ENCODE measurements around the gene HDAC7.

Gene HDAC7

DNA sequence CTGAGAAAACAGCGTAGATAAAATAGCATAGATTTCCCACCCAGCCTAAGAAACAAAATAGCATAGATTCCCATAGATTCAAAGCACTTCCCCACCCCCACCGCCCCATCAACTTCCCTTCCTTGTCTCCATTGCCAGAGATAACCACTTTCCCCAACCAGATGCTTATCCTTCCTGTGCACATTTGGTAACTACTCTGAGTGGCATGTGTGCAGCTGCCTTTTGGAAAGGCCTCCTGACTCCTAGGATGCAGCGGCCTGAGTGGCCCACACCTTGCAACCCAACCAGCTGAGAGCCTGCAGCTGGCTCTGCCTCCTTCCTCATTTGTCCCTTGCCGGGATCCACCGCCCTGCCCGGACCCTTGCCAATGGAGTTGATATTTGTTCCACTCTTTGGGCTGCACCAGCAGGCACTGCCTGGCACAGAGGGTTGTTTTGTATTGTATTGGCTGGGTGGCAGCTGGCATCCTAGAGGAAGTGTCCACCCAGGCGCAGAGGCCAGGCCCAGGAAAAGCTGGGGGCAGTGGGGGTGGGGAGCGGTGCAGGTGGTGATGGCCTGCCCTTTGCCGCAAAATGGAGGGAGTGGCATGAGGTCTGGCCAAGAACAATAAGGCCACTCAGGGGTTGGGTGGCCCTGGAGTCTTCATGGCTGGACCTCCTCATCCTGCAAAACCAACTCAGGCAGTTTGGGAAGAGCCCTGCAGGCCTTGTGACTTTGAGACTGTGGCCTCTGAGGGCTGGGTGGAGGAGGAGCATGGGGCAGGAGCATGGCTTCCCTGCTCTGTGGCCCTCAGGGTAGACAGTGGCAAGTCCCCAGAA is 41.8 kb downstream of the HDAC7 start:
- no peaks in the 10 kb centered on the region for H3K27me3 ChIP-seq
- no peak for TF ChIP-seq Cebpa-rat (IDR thresholded peaks at IDR 0.05)
- H3K4me1 ChIP-seq: peaks cover 76% of the 10 kb centered on the region
- H3K36me3 ChIP-seq: peaks cover 22% of the 10 kb centered on the region
- no peak overlapping the region for H3K4me3 ChIP-seq
- peaks cover 72% of the 10 kb centered on the region for H4K20me1 ChIP-seq
- peak overlapping the region; percentile 78 for H3K27ac ChIP-seq
- peak overlapping the region; percentile 94 for H3K4me2 ChIP-seq
- H3K9ac ChIP-seq: no peak overlapping the region
- H3K9me3 ChIP-seq: no peaks in the 10 kb centered on the region

DNA sequence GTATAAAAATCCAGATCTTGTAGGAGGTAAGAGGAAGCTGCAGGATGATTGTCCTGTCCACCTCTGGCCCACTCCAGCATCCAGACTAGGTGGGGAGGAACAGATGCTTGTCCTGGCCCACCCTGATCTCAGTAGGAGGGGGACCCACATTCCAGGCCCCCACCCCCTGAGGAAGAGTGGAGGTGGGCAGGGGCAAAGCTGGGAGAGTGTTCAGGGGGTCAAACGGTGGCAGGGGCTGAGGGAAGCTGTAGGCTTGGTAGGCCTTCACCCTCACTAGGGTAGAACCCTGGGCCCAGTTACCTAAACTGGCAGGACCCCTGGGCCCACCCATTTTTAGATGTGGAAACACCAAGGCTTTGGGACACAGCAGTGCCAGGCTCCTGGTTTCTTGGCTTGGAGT is 42.6 kb downstream of the HDAC7 start:
- TF ChIP-seq Cebpa-rat (IDR thresholded peaks at IDR 0.05): no peak
- no peaks in the 10 kb centered on the region for H3K9me3 ChIP-seq
- H3K4me1 ChIP-seq: peaks cover 74% of the 10 kb centered on the region
- H3K9ac ChIP-seq: no peak overlapping the region
- H3K4me2 ChIP-seq: peak overlapping the region; percentile 94
- no peaks in the 10 kb centered on the region for H3K27me3 ChIP-seq
- H3K36me3 ChIP-seq: peaks cover 14% of the 10 kb centered on the region
- peaks cover 64% of the 10 kb centered on the region for H4K20me1 ChIP-seq
- peak overlapping the region; percentile 78 for H3K27ac ChIP-seq
- H3K4me3 ChIP-seq: no peak overlapping the region

DNA sequence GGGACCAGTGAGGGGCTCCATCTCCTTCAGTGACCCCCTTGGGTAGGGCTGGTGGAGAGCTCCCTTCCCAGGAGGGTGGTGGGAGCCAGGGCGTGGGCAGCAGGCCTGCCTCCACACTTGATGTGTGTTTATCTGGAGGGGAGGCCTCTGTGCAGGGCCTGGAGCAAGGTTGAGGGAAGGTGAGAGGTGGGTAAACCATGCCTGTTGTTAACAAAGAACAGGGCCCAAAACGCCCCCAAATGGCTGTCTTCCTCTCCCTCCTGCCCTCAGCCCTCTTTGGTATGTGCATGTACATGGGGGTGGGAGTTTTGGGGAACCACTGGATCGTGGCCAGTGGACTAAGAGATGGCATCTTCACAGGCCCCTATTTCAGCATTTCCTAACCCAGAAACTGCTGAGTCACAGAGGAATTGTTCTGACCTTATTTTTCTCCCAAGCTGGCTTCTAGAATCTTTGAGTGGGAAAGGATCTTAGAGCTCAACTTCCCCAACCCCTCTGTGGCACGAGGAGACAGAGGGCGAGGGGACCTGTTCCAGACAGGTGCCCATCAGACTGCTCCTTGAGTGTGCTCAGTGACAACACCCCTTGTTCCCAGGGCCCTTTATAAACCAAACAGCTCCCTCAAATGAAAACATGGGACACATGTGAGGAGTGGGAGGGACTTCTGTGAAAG is 43.1 kb downstream of the HDAC7 start:
- Histone ChIP-seq H3K4me2 (peak overlapping the region; percentile 94), H3K4me1 (peaks cover 68% of the 10 kb centered on the region), H3K9ac (peak overlapping the region; percentile 31; the same call in 1 of the 2 replicates), H3K4me3 (no peak overlapping the region), H3K36me3 (peaks cover 8% of the 10 kb centered on the region), H3K27me3 (no peaks in the 10 kb centered on the region), H4K20me1 (peaks cover 58% of the 10 kb centered on the region), H3K27ac (peak overlapping the region; percentile 78), H3K9me3 (no peaks in the 10 kb centered on the region)
- TF ChIP-seq Cebpa-rat (IDR thresholded peaks at IDR 0.05): no peak

DNA sequence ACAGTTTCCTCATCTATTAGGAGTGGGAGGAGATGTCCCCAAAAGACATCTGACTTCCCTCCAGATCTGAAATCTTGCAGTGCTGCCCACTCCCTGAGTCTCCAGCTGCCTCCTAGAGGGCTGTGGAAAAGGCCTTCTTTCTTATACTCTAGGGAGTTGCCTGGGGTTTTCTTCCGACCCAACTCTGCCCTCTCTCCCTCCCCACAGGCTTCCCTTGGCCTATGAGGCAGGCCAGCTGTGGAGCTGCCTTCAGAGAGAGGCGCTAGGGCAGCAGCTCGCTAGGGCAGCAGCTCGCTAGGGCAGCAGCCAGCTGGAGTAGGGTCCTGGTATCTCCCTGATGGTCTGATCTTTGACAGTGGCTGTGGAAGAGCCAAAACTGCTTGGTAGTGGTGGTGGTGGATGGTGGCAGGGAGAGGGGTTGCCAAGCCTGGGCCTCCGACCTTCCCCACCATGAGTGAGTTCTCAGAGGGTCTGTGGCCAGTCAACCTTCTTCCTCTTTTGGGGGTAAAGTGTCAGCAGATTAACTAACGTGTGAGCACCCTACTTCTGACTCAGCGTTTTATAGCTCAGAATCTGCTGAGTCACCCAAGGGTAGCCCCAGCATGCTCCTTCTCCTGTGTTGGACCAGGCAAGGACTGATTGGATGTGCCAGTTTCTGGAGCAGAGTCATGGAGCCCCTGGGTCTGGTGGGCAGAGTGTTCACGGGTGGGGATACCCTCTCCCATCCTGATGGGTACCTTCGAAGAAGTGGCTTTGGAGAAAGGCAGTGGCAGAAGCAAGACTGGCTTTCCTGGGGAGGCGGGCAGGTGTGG is 44.4 kb downstream of the HDAC7 start:
- Histone ChIP-seq H3K4me1 (peaks cover 68% of the 10 kb centered on the region), H3K9me3 (no peaks in the 10 kb centered on the region), H3K36me3 (no peaks in the 10 kb centered on the region; the same call in 1 of the 2 replicates), H3K9ac (peak overlapping the region; percentile 21; the same call in 1 of the 2 replicates), H3K4me2 (peak overlapping the region; percentile 94), H3K27me3 (no peaks in the 10 kb centered on the region), H3K27ac (peak overlapping the region; percentile 78), H3K4me3 (peak overlapping the region; percentile 39; the same call in 1 of the 2 replicates), H4K20me1 (peaks cover 47% of the 10 kb centered on the region)
- no peak for TF ChIP-seq Cebpa-rat (IDR thresholded peaks at IDR 0.05)

DNA sequence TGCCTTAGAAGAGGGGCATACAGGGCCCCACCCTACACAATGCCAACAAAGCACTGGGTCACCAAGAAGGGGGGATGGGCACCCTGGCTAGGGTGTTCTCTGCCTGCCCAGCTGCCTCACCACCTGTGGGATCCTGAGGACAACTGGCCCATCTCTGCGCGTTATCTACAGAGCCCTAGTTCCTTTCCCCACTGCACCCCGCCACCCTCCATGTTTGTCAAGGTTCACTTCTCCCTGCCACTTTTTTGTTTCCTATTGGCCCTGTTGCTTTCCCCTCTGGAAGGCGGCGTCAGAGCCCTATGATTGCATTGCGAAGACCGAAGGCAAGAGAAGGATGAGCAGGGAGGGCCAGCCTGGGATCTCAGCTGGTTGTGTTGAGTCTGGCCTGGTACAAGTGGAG is 45.0 kb downstream of the HDAC7 start:
- peaks cover 41% of the 10 kb centered on the region for H4K20me1 ChIP-seq
- peak overlapping the region; percentile 39; the same call in 1 of the 2 replicates for H3K4me3 ChIP-seq
- peaks cover 67% of the 10 kb centered on the region for H3K4me1 ChIP-seq
- peak overlapping the region; percentile 94 for H3K4me2 ChIP-seq
- H3K27ac ChIP-seq: peak overlapping the region; percentile 78
- no peak for TF ChIP-seq Cebpa-rat (IDR thresholded peaks at IDR 0.05)
- H3K9ac ChIP-seq: no peak overlapping the region
- H3K27me3 ChIP-seq: no peaks in the 10 kb centered on the region
- no peaks in the 10 kb centered on the region for H3K9me3 ChIP-seq
- no peaks in the 10 kb centered on the region for H3K36me3 ChIP-seq

DNA sequence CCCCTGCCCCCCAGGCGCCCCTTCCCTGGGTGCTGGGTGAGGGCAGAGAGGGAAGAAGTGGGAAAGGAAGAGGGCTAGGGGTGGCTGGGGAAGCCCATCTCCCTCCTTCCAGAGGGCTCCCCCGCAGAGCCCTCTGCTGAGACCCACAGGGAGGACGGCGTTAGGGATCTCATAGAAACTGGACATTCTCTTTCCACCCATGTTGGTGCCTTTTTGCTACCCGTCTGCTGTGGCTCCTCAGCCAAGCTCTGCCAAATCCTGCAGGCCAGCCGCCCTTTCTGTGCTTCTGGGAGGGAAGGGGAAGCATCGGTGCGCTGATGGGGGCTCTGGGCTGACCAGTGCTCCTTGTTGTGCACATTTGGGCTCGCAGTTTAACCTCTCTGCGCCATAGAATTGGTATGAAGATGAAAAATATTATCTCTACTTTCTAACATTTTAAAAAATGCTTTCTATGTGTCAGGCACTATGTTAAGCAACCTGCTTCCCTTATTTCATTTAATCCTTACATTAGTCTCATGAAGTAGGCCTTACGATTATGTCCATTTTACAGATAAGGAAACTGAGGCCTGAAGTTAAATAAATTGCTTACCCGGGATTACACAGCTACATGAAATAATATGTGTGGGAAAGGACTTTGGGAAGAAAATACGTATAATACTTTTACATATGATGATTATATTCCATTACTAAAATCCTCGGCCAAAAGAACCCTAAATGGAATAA is 45.7 kb downstream of the HDAC7 start:
- peak overlapping the region; percentile 82 for H3K9ac ChIP-seq
- H3K4me3 ChIP-seq: peak overlapping the region; percentile 83
- no peaks in the 10 kb centered on the region for H3K27me3 ChIP-seq
- H4K20me1 ChIP-seq: peaks cover 36% of the 10 kb centered on the region
- H3K4me2 ChIP-seq: peak overlapping the region; percentile 94
- H3K27ac ChIP-seq: peak overlapping the region; percentile 82
- H3K9me3 ChIP-seq: no peaks in the 10 kb centered on the region
- H3K4me1 ChIP-seq: peaks cover 61% of the 10 kb centered on the region
- no peaks in the 10 kb centered on the region for H3K36me3 ChIP-seq
- no peak for TF ChIP-seq Cebpa-rat (IDR thresholded peaks at IDR 0.05)

DNA sequence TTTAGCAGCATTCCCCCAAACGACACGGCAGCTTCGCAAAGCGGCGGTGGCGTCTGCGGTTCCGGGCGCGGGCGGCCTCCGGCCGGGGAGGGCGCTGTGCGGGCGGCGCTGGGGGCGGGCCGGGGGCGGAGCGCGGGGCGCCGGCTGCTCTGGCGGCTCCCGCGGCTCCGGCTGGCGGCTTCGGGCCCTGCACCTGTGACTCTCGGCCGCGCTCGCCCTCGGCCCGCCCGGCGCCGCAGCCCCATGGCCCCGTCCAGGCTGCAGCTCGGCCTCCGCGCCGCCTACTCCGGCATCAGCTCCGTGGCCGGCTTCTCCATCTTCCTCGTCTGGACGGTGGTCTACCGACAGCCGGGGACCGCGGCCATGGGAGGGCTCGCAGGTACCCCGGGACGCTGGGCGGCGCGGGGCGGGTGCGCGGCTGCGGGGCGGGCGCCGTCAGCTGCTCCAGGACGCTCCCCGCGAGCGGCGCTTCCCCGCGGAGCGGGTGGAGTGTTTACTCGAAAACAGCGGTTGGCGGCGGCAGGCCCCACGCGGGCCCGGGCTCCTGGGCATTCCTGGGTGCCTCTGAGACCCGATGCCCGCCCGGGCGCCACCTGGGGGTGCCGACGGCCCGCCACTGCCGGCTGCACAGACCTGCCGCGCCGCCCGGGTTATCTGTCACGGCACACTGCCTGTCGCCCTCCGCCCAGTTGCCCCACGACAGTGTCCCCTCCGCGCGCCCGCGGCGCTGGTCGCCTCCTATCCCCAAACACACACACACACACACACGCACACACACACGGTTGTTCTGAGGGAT is 46.4 kb downstream of the HDAC7 start, which contains the start of gene SLC48A1:
Gene SLC48A1 (plus strand): TSS at position 177 of the 796 bp plus-strand sequence. CDS start 67 bp downstream, at position 244.
- Histone ChIP-seq H3K27ac (peak within 1 kb of the TSS; percentile 82), H3K36me3 (no peaks in the 10 kb centered on the region), H3K4me3 (peak within 1 kb of the TSS; percentile 83), H3K9ac (peak within 1 kb of the TSS; percentile 82), H3K9me3 (no peaks in the 10 kb centered on the region), H3K27me3 (no peaks in the 10 kb centered on the region), H3K4me1 (peaks cover 56% of the 10 kb centered on the region), H3K4me2 (peak within 1 kb of the TSS; percentile 94), H4K20me1 (peaks cover 29% of the 10 kb centered on the region)
- no peak for TF ChIP-seq Cebpa-rat (IDR thresholded peaks at IDR 0.05)

DNA sequence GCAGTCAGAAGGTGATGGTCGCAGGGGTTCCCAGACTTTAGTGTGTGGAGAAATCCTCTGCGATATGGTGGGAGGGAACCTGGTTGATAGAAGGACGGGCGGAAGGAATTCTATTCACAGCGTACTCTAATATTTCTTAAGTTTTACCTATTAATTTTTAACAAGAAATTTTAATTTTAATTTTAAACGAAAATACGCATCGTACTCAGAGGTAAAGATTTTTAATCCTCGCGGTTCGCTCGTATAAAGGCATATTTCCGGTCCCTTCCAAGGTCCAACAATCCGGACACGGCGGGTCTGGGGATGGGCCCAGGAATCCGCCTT is 47.0 kb downstream of the HDAC7 start:
- TF ChIP-seq Cebpa-rat (IDR thresholded peaks at IDR 0.05): no peak
- Histone ChIP-seq H3K36me3 (no peaks in the 10 kb centered on the region), H3K4me3 (peak overlapping the region; percentile 83), H4K20me1 (peaks cover 23% of the 10 kb centered on the region), H3K27me3 (no peaks in the 10 kb centered on the region), H3K27ac (no peak overlapping the region), H3K9ac (peak overlapping the region; percentile 82; the same call in 1 of the 2 replicates), H3K4me1 (peaks cover 53% of the 10 kb centered on the region), H3K4me2 (peak overlapping the region; percentile 94), H3K9me3 (no peaks in the 10 kb centered on the region)
